Measurements from ENCODE around the gene TTLL11.
A peak's percentile ranks its signal among the peaks of the same experiment; 100 is the strongest.

TTLL11 gene

DNA sequence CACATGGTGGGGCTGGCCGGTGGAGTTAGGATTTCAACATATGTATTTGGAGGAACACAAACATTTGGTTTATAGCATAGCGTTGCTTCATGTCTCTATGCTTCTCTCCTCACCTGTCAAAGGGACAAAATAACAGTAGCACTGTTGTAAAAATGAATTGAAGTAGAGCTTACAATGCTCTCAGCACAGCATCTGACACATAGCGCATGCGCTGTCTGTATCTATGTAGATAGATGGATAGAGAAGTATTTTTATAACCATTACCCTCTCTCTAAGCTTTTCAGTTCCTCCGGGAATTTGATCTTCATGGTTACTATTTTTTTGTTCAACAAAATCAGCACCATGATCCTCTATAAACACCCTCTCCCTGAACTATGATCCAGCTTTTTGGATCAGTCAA, 166.0 kb downstream of the TTLL11 start:
- no peaks in the 10 kb centered on the region for H3K9me3 ChIP-seq (ENCODE audit: control insufficient read depth, low read length)
- no peaks in the 10 kb centered on the region for H3K27me3 ChIP-seq (replicated peaks; ENCODE audit: control insufficient read depth, insufficient read depth, low read length)
- H3K9ac ChIP-seq (ENCODE audit: low read length) = no peak overlapping the region
- no peak for DNase-seq (ENCODE audit: low read depth)
- no peaks in the 10 kb centered on the region for H3K36me3 ChIP-seq (ENCODE audit: control insufficient read depth, insufficient read depth, low read length, severe bottlenecking)
- no peaks in the 10 kb centered on the region for H3K4me1 ChIP-seq (ENCODE audit: control insufficient read depth, insufficient read depth, low read length)
- no peak overlapping the region for H3K4me3 ChIP-seq (ENCODE audit: low read length)

DNA sequence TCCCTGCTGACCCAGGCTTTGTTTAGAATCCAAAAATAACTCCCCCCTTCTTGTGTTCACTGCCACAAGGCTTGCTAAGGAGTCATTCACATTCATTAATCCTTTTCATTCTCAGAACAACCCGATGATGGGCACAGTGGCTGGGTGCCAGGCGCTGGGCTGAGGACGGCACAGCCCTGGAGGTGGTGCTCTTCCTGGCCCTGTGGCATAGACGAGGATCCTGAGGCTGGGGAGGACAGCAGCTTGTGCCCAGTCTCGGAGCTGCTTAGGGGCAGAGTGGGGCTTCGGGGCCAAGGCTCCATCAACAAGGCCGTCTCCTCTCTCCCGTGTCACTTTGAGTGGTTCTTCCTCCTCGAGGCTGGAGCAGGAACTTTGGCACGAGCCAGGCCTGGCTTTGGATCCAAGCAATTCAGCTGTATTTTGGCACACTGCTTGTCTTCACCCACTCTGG, 166.7 kb downstream of the TTLL11 start:
- Histone ChIP-seq H3K4me1 (ENCODE audit: control insufficient read depth, insufficient read depth, low read length) (no peaks in the 10 kb centered on the region), H3K4me3 (ENCODE audit: low read length) (no peak overlapping the region), H3K27me3 (replicated peaks; ENCODE audit: control insufficient read depth, insufficient read depth, low read length) (no peaks in the 10 kb centered on the region), H3K9ac (ENCODE audit: low read length) (no peak overlapping the region), H3K9me3 (ENCODE audit: control insufficient read depth, low read length) (no peaks in the 10 kb centered on the region), H3K36me3 (ENCODE audit: control insufficient read depth, insufficient read depth, low read length, severe bottlenecking) (no peaks in the 10 kb centered on the region)
- DNase-seq (ENCODE audit: low read depth) = no peak

DNA sequence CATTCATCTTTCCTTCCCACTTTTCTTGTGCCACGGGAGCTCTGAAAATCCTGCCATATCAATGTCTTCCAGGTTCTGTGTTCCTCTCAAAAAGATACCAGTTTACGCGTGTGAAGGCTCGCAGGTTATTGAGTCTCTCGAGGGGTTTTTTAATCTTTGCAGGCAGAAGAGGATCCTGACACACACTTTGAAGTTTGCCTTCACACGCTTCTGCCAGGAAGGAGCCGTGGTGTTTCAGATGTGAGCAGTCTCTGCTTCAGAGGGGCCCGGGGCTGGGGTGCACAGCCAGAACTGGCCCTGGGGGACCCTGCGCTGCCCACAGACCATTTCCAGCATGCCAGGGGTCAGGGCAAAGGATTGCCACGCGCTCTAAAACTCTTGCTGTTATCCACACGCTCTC, 167.2 kb downstream of the TTLL11 start:
- no peaks in the 10 kb centered on the region for H3K4me1 ChIP-seq (ENCODE audit: control insufficient read depth, insufficient read depth, low read length)
- DNase-seq (ENCODE audit: low read depth) = no peak
- H3K36me3 ChIP-seq (ENCODE audit: control insufficient read depth, insufficient read depth, low read length, severe bottlenecking) = no peaks in the 10 kb centered on the region
- H3K4me3 ChIP-seq (ENCODE audit: low read length) = no peak overlapping the region
- H3K9ac ChIP-seq (ENCODE audit: low read length) = no peak overlapping the region
- no peaks in the 10 kb centered on the region for H3K9me3 ChIP-seq (ENCODE audit: control insufficient read depth, low read length)
- no peaks in the 10 kb centered on the region for H3K27me3 ChIP-seq (replicated peaks; ENCODE audit: control insufficient read depth, insufficient read depth, low read length)

DNA sequence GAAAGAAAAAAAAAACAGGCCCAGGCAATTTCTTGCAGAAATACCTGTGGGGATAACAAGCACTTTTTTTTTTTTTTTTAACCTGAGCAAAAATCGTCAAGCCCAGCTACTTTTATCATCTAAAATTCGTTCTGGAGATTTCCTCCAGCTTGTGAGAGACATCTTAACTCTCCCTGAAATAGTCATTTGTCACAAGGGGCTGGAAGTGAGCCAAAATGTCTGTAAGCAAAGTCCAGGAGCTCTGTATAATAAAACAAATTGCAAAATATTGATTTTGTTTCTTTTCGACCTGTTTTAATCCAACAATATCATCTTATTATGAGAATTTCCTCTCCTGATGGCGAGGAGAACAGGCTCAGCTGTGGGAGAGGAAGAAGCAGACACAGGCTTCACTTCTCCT, 168.4 kb downstream of the TTLL11 start:
- no peak for DNase-seq (ENCODE audit: low read depth)
- Histone ChIP-seq H3K9me3 (ENCODE audit: control insufficient read depth, low read length) (no peaks in the 10 kb centered on the region), H3K9ac (ENCODE audit: low read length) (no peak overlapping the region), H3K36me3 (ENCODE audit: control insufficient read depth, insufficient read depth, low read length, severe bottlenecking) (no peaks in the 10 kb centered on the region), H3K4me3 (ENCODE audit: low read length) (no peak overlapping the region), H3K27me3 (replicated peaks; ENCODE audit: control insufficient read depth, insufficient read depth, low read length) (no peaks in the 10 kb centered on the region), H3K4me1 (ENCODE audit: control insufficient read depth, insufficient read depth, low read length) (no peaks in the 10 kb centered on the region)

DNA sequence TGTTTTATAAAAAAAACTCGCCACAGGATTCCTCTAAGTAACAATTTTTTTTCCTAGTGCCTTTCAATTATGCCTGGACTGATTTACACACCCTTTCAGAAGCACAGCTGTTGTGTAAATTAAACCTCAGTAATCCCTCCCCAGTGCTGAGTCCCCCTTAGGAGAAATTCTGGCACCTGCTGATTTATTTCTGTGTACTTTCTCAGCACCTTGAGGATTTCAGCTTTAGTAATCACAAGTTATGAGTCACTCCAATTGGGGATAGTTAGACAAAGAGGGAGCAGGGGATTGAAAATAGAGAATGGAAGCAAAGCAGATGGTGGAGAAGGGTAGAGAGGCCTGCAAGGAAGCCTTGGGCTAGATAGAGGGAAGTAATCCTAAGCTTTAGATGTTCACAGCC, 171.7 kb downstream of the TTLL11 start:
- DNase-seq (ENCODE audit: low read depth) = no peak

DNA sequence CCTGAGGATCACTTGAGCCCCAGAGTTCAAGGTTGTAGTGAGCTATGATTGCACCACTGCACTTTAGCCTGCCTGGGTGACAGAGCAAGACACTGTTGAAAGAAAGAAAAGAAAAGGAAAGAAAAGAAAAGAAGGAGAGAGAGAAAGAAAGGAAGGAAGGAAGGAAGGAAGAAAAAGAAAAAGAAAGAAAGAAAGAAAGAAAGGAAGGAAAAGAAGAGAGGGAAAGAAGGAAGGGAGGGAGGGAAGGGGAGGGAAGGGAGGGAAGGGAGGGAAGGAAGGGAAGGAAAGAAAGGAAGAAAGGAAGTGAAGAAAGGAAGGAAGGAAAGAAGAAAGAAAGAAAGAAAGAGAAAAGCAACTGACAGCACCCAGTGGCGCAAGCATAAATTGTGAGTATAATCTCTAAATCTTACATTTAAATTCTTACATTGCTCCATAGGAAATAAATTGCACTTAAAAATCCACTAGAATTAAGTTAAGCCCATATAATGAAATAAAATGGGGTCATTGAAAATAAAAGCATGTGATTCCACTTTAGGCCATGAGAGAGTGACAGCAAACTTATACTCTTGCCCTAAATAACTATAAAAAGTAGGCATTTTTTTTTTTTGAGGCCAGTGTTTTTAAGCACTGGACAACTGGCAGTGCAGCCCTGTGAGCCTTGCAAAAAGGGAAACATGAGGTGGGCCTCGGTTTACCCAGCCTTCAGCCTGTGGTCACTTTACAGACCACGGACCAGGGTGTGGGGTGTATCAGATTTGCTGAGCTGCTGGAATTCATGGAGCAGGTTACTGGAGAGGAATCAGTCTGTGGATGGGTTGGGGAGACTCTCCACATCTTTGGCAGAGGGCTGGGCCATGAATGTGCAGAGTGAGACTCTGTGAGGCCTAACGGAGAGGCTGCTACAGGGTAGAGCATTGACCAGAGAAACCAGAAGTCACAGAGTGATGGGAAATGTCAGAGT, 175.5 kb downstream of the TTLL11 start:
- Histone ChIP-seq H3K9ac (ENCODE audit: low read length) (no peak overlapping the region), H3K4me1 (ENCODE audit: control insufficient read depth, insufficient read depth, low read length) (peaks cover 5% of the 10 kb centered on the region), H3K4me3 (ENCODE audit: low read length) (no peak overlapping the region), H3K36me3 (ENCODE audit: control insufficient read depth, insufficient read depth, low read length, severe bottlenecking) (no peaks in the 10 kb centered on the region), H3K9me3 (ENCODE audit: control insufficient read depth, low read length) (no peaks in the 10 kb centered on the region), H3K27me3 (replicated peaks; ENCODE audit: control insufficient read depth, insufficient read depth, low read length) (no peaks in the 10 kb centered on the region)
- no peak for DNase-seq (ENCODE audit: low read depth)

More for the DNA sequence above, 171.7 kb downstream of the TTLL11 start:
- no peaks in the 10 kb centered on the region for H3K4me1 ChIP-seq (ENCODE audit: control insufficient read depth, insufficient read depth, low read length)
- H3K4me3 ChIP-seq (ENCODE audit: low read length) = no peak overlapping the region
- H3K27me3 ChIP-seq (replicated peaks; ENCODE audit: control insufficient read depth, insufficient read depth, low read length) = no peaks in the 10 kb centered on the region
- no peaks in the 10 kb centered on the region for H3K9me3 ChIP-seq (ENCODE audit: control insufficient read depth, low read length)
- H3K9ac ChIP-seq (ENCODE audit: low read length) = no peak overlapping the region
- H3K36me3 ChIP-seq (ENCODE audit: control insufficient read depth, insufficient read depth, low read length, severe bottlenecking) = no peaks in the 10 kb centered on the region

DNA sequence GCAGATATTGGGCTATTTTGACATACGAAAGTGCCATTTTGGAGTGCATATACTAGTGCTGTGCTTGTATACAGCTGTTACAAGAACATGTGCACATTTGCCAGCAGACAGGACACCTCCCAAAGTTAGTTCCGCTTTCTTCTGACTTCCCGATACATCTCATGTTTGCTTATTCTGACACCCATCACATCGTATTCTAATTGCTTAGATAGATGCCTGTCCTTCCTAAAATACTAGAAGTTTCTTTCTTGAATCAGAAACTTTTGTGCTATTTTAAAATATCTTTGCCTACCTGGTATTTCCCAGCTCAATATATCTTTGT, 177.8 kb downstream of the TTLL11 start:
- DNase-seq (ENCODE audit: low read depth) = no peak
- no peaks in the 10 kb centered on the region for H3K27me3 ChIP-seq (replicated peaks; ENCODE audit: control insufficient read depth, insufficient read depth, low read length)
- H3K4me3 ChIP-seq (ENCODE audit: low read length) = no peak overlapping the region
- no peak overlapping the region for H3K9ac ChIP-seq (ENCODE audit: low read length)
- peaks cover 5% of the 10 kb centered on the region for H3K4me1 ChIP-seq (ENCODE audit: control insufficient read depth, insufficient read depth, low read length)
- no peaks in the 10 kb centered on the region for H3K36me3 ChIP-seq (ENCODE audit: control insufficient read depth, insufficient read depth, low read length, severe bottlenecking)
- no peaks in the 10 kb centered on the region for H3K9me3 ChIP-seq (ENCODE audit: control insufficient read depth, low read length)

DNA sequence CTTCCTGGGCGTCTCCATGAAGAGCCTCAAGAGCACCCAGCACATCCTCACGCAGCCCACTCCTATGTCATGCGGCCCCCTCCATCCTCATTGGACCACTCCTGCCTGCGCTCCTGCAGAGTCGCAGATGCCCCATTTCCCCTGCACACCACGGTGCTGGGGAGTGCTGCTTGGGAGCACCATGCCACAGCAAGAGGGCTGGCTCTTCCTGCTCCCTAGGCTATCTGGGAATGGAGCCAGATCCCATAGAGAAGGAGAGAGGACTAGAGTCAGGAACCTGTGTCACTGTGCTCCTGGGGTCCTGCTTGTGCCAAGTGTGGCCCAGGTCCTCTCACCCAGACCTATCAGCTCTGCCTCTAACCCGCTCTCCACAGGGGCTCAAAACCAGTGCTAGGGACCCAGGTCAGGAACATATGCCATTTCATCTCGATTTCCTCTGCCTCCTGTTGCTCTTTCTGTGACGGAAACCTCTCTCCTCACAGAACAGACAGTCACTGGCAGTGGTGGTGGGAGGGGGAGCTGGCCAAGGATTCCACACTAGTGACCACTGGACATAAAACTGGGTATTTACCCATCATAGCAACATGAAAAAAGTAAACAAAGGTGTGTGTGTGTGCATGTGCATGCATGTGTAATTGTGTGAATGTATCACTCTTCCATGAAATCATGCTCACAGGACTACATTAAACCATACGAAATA, 178.4 kb downstream of the TTLL11 start:
- DNase-seq (ENCODE audit: low read depth) = no peak
- H3K4me3 ChIP-seq (ENCODE audit: low read length) = no peak overlapping the region
- H3K9ac ChIP-seq (ENCODE audit: low read length) = no peak overlapping the region
- H3K27me3 ChIP-seq (replicated peaks; ENCODE audit: control insufficient read depth, insufficient read depth, low read length) = no peaks in the 10 kb centered on the region
- H3K4me1 ChIP-seq (ENCODE audit: control insufficient read depth, insufficient read depth, low read length) = peaks cover 5% of the 10 kb centered on the region
- H3K36me3 ChIP-seq (ENCODE audit: control insufficient read depth, insufficient read depth, low read length, severe bottlenecking) = no peaks in the 10 kb centered on the region
- H3K9me3 ChIP-seq (ENCODE audit: control insufficient read depth, low read length) = no peaks in the 10 kb centered on the region

DNA sequence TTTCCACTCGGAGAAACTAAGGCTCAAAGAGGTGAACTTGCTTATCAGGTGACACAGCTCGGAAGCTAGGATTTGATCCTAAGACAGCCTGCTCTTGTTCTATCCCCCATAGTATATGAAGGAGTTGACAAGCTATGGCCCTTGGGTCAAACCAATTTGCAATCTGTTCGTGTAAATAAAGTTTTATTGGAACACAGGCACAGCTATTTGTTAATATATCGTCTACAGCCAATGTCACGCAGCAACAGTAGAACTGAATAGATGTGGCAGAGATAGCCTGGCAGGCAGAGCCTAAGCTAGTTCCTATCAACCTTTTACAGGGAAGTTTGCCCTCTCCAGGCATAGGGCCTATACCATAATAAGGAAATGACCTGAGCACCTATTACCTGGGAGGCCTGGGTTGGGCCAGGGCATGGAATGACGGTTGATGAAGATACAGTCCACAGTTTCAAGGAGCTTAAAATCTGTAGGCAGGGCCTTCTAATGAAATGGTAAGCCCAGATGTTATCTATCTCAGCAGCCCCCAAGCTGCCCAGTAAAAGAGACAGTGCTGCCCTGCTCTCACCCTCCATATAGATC, 179.0 kb downstream of the TTLL11 start:
- no peaks in the 10 kb centered on the region for H3K9me3 ChIP-seq (ENCODE audit: control insufficient read depth, low read length)
- H3K36me3 ChIP-seq (ENCODE audit: control insufficient read depth, insufficient read depth, low read length, severe bottlenecking) = no peaks in the 10 kb centered on the region
- no peak for DNase-seq (ENCODE audit: low read depth)

DNA sequence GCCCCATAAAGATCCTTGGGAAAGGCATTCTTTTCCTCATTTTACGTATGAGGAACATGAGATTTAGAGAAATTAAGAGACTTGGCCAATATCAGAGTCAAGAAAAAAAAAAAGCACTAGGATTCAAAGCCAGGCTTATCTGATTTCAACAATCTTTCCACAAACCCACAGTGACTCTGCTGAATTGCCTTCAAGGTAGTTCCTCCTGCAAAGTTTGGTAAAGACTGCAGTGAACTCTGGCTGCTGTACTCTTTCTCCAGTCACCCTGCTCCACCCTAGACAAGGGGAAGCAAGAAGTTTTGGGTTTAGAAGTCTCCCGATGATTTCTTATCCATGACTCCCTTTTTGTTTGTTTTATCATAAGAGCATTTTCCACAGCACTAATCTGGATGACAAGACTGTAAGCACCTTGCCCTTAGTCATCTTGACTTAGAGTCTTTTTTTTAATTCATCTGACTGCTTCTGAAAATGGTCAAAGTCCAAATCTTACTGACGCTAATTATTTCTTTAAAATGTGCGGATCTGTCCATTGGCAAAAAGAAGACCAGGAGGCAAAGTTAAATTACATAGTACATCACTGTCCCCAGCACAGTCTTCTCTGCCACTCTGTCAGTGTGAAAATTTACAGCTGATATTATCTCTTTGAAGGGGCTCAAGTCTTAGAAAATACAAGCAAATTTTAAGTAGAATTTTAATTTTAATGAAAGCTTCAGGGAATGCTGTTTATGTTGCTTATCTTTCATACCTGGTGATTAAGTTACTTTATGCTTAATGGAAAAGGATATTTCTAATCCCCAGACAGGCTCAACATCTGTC, 180.1 kb downstream of the TTLL11 start:
- Histone ChIP-seq H3K36me3 (ENCODE audit: control insufficient read depth, insufficient read depth, low read length, severe bottlenecking) (no peaks in the 10 kb centered on the region), H3K4me1 (ENCODE audit: control insufficient read depth, insufficient read depth, low read length) (peaks cover 5% of the 10 kb centered on the region), H3K27me3 (replicated peaks; ENCODE audit: control insufficient read depth, insufficient read depth, low read length) (no peaks in the 10 kb centered on the region), H3K9me3 (ENCODE audit: control insufficient read depth, low read length) (no peaks in the 10 kb centered on the region), H3K9ac (ENCODE audit: low read length) (no peak overlapping the region), H3K4me3 (ENCODE audit: low read length) (no peak overlapping the region)
- peak; percentile 10 for DNase-seq (ENCODE audit: low read depth)

More for the DNA sequence above, 179.0 kb downstream of the TTLL11 start:
- H3K4me3 ChIP-seq (ENCODE audit: low read length) = no peak overlapping the region
- no peaks in the 10 kb centered on the region for H3K27me3 ChIP-seq (replicated peaks; ENCODE audit: control insufficient read depth, insufficient read depth, low read length)
- peaks cover 5% of the 10 kb centered on the region for H3K4me1 ChIP-seq (ENCODE audit: control insufficient read depth, insufficient read depth, low read length)
- H3K9ac ChIP-seq (ENCODE audit: low read length) = no peak overlapping the region
